ENCODE results near the gene FCHSD2.

GRCh38 chr11:72871119-72871518 is 271.0 kb downstream of the FCHSD2 start:
- TF ChIP-seq CTCF (IDR thresholded peaks at IDR 0.05) (no peak), POLR2A (IDR thresholded peaks at IDR 0.05) (no peak)
